Measurements from ENCODE around the gene PTX4.
"Not testable (repeated sequence)": the region's sequence is repeated elsewhere in the genome, so short reads cannot be mapped to it uniquely, and the experiment has no call there.

Gene PTX4

GRCh38 chr16:1478937-1479336 is 9.8 kb downstream of the PTX4 start:
- not testable (repeated sequence) for FAIRE-seq

DNA sequence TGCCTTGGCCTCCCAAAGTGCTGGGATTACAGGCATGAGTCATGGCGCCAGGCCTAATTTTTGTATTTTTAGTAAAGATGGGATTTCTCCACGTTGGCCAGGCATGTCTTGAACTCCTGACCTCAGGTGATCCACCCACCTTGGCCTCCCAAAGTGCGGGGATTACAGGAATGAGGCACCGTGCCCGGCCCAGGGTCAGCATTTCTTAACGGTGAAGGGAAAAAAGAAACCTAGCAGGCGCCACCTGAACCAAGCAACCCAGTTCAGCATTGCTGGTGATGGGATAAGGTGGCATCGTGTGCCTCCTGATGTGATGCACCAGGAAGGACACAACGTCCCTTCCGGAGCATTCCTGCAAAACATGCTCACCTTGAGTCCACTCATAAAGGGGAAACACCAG is 11.7 kb downstream of the PTX4 start:
- no peak for FAIRE-seq

- FAIRE-seq = no peak
Measured at GRCh38 chr16:1475552-1476114, 13.1 kb downstream of the PTX4 start.

DNA sequence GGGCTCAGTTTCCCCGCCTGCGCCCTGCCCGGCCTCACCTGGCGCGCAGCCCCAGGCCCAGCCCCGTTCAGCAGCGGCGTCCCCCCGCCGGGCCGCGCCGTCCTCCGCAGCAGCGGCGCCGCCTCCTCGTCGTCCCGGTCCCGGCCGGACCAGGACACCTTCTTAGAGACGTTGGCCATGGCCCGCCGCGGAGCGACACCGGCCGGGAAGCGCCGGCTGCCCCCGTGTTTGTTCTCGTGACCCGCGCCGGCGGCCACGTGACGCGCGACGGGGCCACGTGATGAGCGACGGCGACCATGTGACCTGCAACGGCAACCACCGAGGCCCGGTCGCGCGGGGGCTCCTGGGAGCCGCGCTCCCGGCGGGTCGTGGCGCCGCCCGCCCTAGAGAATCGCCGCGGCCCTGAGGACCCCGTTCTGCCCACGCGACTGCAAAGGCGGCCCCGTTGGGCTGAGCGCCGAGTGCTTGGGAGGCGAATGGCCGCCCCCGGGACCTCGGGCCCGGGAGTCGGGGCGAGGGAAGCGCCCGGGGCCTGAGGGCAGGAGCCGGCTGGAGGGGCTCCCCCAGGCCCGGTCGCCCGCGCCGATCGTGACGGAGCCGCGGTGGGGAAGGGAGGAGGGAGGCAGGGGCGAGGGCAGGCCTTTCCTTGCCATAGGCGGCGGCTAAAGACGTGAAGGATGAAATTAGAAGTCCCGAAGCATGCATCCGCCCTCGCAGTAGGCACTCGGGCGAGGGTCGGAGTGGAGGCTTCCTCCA is 13.8 kb downstream of the PTX4 start, which contains the start of gene CLCN7:
Gene CLCN7, minus strand, starts transcription at position 233 of the 756 bp plus-strand sequence. Its CDS starts 54 bp downstream, at position 179.
- no peak for FAIRE-seq

DNA sequence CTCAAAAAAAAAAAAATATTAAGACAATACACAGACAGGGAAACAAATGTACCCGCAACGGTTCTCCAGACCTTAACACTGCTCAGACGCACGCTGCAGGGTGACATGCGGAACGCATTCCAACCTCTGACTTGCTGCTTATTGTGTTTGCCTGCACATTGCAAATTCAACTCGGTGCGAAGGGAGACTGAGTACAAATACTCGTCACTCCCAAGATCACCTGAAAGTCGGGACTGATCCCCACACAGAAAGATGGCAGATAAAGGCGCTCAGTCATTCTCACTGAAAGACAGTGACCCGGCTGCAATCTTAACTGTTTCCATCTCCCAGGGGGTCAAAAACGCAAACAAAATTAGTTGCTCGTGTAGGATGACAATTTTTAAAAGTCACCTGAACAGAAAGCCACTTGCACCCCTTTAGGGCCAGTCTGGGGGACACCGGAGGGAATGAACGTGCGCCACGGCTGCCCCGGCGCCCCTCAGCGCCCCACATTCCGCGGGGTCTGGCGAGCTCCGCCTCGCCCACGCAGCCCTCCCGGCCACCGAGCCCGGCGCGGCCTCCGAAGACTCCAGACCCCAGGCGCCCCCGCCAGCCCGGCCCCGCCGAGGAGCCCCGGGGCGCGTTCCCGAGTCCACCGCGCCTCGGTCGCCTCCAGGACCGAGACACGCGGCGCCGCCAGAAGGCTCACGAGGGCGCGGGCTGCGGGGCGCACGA is 14.5 kb downstream of the PTX4 start:
- FAIRE-seq = no peak

- FAIRE-seq = no peak
Measured at GRCh38 chr16:1472974-1473373, 15.8 kb downstream of the PTX4 start.

- no peak for FAIRE-seq
Measured at GRCh38 chr16:1471569-1472194, 17.1 kb downstream of the PTX4 start.

DNA sequence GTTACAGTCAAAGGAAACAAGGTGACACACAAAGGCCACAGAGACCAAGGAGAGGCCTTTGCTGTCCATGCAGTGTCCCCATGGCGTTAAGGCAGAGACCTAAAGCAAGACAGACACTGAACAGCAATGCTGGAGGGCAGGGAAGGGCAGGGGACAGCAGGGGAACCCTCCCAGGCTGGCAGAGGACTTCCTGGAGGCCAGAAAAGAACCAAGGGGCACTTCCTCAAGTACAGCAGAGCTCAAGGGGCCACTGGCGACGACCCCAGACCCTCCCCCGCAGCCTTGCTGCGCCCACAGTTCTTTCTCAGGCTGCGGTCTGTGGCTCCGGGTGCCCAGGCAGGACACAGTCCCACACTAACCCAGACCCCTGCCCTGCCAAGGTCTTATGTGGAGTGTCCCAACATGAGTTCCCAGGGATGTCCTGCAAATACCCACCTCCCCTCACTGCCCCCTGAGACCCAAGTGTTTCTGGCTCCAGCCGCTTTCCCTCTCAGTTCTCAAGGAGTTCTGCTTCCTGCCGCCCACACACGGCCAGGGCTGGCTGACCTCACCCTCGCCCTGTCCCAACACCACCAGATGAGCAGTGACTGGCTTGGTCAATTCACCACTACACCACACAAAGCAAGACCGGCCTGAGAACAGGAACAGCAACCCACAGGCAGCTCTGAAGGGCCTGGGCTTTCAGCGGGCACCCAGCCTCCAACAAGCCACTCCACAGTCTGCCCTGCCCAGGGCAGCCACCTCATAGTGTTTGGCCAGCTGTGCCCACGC is 18.1 kb downstream of the PTX4 start:
- no peak for FAIRE-seq

- FAIRE-seq = no peak
Measured at GRCh38 chr16:1469693-1470201, 19.0 kb downstream of the PTX4 start.

DNA sequence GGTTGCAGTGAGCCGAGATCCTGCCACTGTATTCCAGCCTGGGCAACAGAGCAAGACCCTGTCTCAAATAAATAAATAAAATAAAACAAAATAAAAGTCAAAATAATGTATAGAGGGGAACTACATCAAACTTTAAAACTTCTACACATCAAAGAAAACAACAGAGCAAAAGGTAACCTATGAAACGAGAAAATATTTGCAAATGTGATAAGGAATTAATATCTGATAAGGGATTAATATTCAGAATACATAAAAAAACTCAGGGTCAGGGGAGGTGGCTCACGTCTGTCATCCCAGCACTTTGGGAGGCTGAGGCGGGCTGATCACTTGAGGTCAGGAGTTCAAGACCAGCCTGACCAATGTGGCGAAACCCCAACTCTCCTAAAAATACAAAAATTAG is 19.6 kb downstream of the PTX4 start:
- not testable (repeated sequence) for FAIRE-seq

DNA sequence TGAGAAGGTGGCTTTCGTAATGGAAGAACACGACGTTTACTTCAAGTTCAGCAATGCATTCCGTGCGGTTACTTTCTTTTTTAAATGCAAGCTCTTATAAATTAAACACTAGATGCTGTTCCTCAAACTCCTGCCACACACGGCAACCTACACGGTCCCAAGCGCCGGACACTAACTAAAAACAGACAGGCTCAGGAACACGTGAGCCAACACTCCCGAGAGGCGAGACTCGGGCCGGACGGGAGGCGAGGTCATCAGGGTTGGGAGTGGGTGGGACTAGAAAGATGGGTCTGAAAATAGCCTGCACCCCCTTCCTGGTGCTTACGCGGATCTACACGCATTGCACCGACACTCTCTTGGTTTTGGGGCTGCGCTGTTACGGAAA is 20.3 kb downstream of the PTX4 start:
- no peak for FAIRE-seq

DNA sequence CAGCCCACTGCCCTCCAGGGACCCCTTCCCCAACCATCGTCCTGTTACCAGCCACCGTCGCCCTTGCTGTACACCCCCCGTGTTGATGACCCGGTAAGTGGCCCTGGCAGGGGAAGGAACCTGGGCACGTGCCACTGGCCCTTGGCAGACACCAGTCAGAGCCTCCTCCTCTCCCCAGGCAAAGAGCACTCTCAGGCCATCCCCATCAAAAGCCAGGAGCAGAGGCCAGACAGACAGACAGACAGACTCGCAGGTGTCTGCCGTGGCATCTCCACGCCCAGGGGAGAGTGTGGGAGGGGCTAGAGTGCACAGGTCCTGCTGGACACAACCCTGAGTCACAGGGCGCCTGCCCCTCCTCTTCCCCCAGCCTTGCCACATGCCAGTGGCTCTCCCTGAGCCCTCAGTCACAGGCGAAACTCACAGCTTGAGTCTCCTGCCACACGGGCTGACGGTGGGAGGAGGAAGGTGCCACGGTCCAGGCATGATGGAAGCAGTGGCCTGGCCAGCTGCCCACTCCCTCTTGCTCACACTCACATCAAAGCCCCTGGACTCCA is 21.7 kb downstream of the PTX4 start:
- FAIRE-seq = no peak

- no peak for FAIRE-seq
Measured at GRCh38 chr16:1466054-1466453, 22.7 kb downstream of the PTX4 start.

DNA sequence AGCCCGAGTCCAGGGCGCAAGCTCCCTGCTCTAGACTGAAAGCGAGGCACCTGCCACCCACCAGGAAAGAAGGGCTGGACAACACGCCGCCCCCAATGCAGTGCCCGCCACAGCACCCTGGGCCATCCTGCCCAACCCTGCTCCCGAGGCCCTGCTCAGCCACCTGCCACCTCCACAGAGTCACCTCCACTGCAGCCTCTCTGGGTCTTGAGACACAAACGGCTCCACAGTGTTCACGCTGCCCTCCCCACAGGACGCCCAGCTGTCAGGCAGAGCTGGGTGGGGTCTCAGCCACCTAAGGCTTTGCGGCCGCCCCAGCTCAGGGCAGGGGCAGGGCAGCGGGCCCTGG is 23.2 kb downstream of the PTX4 start:
- no peak for FAIRE-seq

DNA sequence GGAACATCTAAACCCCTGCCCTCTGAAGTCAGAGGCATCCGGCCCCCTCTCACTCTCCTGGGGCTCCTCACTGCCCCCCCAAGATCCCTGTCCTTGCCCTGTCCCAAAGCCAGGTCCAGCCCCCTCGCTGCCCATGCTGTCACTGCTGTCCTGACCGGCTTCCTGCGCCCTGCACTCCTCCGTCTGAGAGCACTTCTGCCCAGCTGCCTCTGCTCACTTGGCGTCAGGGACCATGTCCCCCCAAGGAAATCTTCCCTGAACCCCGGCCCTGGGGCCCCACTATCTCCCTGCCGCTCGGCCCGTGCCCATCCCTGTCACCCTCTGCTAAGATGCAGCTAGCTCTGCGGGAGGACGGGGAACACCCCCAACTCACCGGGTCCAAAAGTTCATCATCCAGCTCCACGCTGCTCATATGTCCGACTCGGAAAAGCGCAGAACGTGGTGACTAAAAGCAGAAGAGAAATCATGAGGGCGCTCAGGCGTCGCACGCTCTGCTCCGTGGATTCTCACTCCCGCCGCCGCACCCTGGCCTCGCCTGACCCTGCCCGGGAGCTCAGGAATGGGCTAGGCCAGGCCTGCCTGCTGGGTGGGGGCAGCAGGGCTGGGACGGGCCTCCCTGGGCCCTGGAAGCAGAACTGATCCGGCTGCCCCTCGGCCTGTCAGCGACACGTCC is 23.7 kb downstream of the PTX4 start:
- FAIRE-seq = no peak

DNA sequence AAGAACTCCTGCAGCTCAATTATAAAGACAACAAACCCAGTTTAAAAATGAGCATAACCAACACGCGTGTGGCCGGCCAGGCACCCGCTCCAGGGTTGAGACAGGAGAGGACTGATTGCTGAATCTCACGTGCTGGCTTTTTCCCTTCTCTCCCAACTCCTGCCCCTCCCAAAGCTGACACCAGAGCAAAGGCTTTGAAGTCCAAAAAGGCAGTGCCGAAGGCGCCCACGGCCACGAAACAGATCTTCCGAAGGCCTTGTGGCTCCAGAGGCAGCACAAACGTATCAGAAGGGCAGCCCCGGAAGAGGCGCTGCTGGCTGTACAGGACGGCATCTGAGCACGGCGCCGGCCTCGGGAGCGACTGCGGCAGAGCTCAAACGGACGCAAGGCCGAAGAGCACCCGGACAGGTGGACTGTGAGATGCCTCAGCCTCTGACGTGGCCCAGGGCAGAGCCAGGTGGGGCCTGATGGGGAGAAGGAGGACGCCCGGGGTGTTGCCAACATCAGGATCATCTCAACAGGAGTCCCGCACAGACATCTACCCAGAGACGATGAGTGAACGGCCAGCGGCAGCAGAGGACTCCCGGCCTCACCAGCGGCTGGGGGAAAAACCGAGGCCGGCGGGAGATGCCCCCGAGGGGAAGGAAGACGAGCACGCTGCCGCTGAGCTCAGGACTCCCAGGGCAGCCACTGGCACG is 24.4 kb downstream of the PTX4 start:
- no peak for FAIRE-seq

DNA sequence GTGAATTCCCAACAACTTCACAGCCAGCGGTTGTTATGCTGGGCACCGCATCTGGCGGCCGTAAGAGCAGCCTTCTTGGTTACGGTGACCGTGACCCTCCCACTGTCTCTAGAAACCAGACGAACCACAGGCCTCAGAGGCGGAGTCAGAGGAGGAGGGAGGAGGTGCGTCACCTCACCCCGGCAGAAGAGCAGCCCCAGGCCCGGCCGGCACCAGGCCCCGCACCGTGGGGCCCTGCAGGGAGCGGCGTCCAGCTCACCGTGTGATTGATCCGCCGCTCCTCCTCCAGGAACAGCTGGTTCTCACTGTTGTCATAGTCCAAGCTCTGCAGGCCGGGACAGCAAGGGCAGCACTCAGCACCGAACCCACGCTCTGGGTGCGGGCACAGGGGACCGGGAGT is 27.6 kb downstream of the PTX4 start:
- no peak for FAIRE-seq

DNA sequence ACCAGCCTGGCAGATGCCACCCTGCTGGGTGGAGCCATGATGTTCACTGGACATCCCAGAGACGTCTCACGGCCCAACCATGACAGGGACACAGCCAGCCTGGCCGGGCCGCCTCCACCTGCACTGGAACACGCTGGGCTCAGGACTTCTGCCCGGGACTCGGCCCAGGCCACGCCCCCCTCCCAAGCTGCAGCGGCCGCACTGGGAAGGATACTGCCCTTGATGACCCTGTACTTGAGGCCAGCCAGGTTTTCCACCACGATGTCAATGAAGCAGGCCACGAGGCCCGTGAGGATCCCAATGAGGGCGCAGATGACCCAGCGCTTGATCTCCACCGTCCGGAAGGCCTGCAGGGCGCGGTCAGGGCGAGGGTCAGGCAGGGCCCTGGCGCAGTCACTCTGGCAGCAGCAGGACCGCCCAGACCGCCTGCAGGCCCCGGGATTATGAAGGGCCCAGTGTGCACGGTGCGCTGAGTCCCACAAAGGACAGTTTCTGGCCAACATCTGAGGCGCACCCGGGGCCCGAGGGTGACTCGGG is 28.1 kb downstream of the PTX4 start:
- FAIRE-seq = no peak

GRCh38 chr16:1459967-1460366 is 28.8 kb downstream of the PTX4 start:
- no peak for FAIRE-seq

- no peak for FAIRE-seq
Measured at GRCh38 chr16:1458977-1459341, 29.8 kb downstream of the PTX4 start.

All from A204.1 (cell line).